ENCODE measurements around the gene ZDHHC7. TPM values are rescaled to one million over a fixed set of nuclear protein-coding genes. Genes with fewer than 3 reads are reported as not detected.
A peak's percentile ranks its signal among the peaks of the same experiment; 100 is the strongest.

Gene ZDHHC7
- total RNA-seq, 1 donor from 2014 or later, result 37.3 TPM

DNA sequence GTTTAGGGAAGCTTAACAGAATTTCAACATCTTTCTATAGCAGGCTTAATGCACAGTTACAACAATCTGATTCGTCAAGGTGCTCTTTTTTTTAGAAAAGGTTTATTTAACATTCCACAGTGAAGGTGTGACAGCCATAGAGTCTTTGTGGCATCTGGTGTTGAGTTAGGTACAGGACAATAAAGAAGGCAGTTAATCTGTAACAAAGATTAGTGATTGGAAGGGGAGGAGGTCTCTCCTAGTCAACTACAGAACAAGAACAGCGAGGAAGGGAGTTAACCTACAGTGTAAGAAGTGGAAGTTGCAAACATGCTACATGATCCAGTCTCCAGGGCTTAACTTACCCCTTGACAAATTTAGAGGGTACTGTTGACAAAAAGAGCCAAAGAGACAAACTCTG, 3.0 kb upstream of the ZDHHC7 start:
- Histone ChIP-seq H3K4me1 (peaks cover 23% of the 10 kb centered on the region), H3K27me3 (no peaks in the 10 kb centered on the region), H3K36me3 (no peaks in the 10 kb centered on the region), H3K4me3 (no peak overlapping the region), H3K27ac (no peak overlapping the region), H3K9me3 (no peaks in the 10 kb centered on the region)
- no peak for DNase-seq (ENCODE audit: extremely low spot score in 2 of 2)
- TF ChIP-seq POLR2AphosphoS5 (IDR thresholded peaks at IDR 0.05; ENCODE audit: insufficient read depth in 1 of 2, low read depth in 1 of 2) (no peak), CTCF (IDR thresholded peaks at IDR 0.05) (no peak), POLR2A (IDR thresholded peaks at IDR 0.05) (no peak)
- intact Hi-C loops (cut with DNase I), result no loop called here

DNA sequence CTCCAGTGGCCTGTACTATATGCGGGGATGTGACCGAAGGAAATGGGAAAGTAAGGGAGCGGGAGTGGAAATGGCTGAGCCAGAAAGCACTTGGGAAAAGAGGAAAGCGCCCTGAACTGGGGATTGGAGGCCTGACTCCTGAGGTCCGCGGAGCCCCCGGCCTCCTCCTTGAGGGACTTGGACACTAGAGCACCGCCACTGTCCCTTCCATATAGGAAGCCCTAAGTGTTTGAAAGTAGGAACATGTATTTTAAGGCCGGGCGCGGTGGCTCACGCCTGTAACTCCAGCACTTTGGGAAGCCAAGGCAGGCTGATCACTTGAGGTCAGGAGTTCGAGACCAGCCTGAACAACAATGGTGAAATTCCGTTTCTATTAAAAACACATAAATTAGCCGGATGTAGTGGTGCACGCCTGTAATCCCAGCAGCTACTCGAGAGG, 530 bp upstream of the ZDHHC7 start:
- Histone ChIP-seq H3K4me1 (peaks cover 45% of the 10 kb centered on the region), H3K9me3 (no peaks in the 10 kb centered on the region), H3K27me3 (no peaks in the 10 kb centered on the region), H3K4me3 (peak overlapping the region; percentile 78 to 87), H3K36me3 (no peaks in the 10 kb centered on the region), H3K27ac (peak overlapping the region; percentile 97)
- TF ChIP-seq POLR2AphosphoS5 (IDR thresholded peaks at IDR 0.05; ENCODE audit: insufficient read depth in 1 of 2, low read depth in 1 of 2), result no peak
- TF ChIP-seq CTCF (IDR thresholded peaks at IDR 0.05), result no peak
- TF ChIP-seq POLR2A (IDR thresholded peaks at IDR 0.05), result no peak
- intact Hi-C loops (cut with DNase I), result no loop called here
- DNase-seq (ENCODE audit: extremely low spot score in 2 of 2), result no peak

DNA sequence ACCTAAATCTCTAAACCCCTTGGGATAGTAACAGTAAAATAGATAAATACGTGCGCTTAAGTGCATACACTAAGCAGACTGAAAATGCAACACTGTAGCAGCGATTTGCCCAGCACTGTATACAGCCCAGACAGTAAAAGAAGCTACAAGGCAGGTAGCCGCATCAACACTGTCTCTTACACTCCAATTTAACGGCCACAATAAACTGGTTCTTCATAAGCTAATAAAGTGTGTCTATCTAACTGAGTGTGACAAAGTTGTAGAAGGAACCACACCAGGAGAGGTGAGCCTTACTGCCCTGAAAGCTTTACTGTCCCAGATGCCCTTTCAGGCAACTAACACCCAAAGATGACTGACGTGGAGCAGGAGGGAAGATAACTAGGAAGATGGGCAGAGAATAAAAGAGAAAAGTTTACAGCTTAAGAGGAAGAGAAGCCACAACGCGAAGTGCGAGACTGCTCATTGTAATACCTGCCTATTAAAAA, 847 bp downstream of the ZDHHC7 start:
- Histone ChIP-seq H3K4me3 (peak overlapping the region; percentile 78 to 87), H3K9me3 (no peaks in the 10 kb centered on the region), H3K27ac (peak overlapping the region; percentile 97), H3K36me3 (no peaks in the 10 kb centered on the region), H3K27me3 (no peaks in the 10 kb centered on the region), H3K4me1 (peaks cover 59% of the 10 kb centered on the region)
- intact Hi-C loops (cut with DNase I), result no loop called here
- TF ChIP-seq POLR2AphosphoS5 (IDR thresholded peaks at IDR 0.05; ENCODE audit: insufficient read depth in 1 of 2, low read depth in 1 of 2), result no peak
- no peak for TF ChIP-seq POLR2A (IDR thresholded peaks at IDR 0.05)
- no peak for TF ChIP-seq CTCF (IDR thresholded peaks at IDR 0.05)
- no peak for DNase-seq (ENCODE audit: extremely low spot score in 2 of 2)

- Histone ChIP-seq H3K4me3 (no peak overlapping the region), H3K36me3 (no peaks in the 10 kb centered on the region), H3K4me1 (peaks cover 81% of the 10 kb centered on the region), H3K9me3 (no peaks in the 10 kb centered on the region), H3K27me3 (no peaks in the 10 kb centered on the region), H3K27ac (peak overlapping the region; percentile 88)
- no peak for TF ChIP-seq POLR2A (IDR thresholded peaks at IDR 0.05)
- TF ChIP-seq POLR2AphosphoS5 (IDR thresholded peaks at IDR 0.05; ENCODE audit: insufficient read depth in 1 of 2, low read depth in 1 of 2), result no peak
- no peak for TF ChIP-seq CTCF (IDR thresholded peaks at IDR 0.05)
- intact Hi-C loops (cut with DNase I), result no loop called here
- DNase-seq (ENCODE audit: extremely low spot score in 2 of 2), result no peak
Measured at GRCh38 chr16:85008271-85008670, 3.1 kb downstream of the ZDHHC7 start.

DNA sequence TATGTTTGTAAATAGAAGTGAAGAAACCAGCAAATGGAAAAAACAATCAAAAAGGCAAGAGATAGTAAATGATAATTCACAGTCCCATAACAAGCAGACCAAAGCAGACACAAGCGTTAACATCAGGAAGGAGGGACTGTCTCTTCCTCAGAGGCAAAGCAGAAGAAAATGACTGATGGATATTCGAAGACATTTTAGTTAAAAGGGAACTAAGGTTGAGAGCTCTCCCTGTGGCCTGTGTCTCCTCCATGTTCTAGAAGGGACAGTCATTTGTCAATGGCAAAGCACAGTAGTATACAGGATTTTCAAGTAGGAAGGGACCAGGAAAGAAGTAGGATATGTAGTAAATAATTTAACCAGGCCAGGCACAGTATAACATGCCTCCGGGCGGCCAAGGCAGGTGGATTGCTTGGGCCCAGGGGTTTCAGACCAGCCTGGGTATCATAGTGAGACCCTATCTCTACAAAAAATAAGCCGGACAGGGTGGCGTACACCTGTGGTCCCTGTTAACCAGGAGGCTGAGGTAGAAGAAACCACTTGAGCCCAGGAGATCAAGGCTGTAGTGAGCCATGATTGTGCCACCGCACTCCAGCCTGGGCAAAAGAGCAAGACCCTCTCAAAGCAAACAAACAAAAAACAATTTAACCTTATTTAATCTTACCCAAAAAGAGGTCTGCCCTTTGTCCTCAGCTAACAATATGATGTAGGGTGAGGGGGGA, 3.7 kb downstream of the ZDHHC7 start:
- TF ChIP-seq POLR2AphosphoS5 (IDR thresholded peaks at IDR 0.05; ENCODE audit: insufficient read depth in 1 of 2, low read depth in 1 of 2) (no peak), CTCF (IDR thresholded peaks at IDR 0.05) (no peak), POLR2A (IDR thresholded peaks at IDR 0.05) (no peak)
- peak overlapping the region; percentile 88 for H3K27ac ChIP-seq
- peaks cover 87% of the 10 kb centered on the region for H3K4me1 ChIP-seq
- DNase-seq (ENCODE audit: extremely low spot score in 2 of 2), result no peak
- H3K27me3 ChIP-seq, result no peaks in the 10 kb centered on the region
- H3K4me3 ChIP-seq, result no peak overlapping the region
- H3K9me3 ChIP-seq, result no peaks in the 10 kb centered on the region
- no peaks in the 10 kb centered on the region for H3K36me3 ChIP-seq
- intact Hi-C loops (cut with DNase I), result no loop called here

All from vagina (tissue), 2 donors.